ENCODE measurements around the gene RETSAT.
A peak's percentile ranks its signal among the peaks of the same experiment; 100 is the strongest.
"Not testable (repeated sequence)": the region's sequence is repeated elsewhere in the genome, so short reads cannot be mapped to it uniquely, and the experiment has no call there.

Gene RETSAT

DNA sequence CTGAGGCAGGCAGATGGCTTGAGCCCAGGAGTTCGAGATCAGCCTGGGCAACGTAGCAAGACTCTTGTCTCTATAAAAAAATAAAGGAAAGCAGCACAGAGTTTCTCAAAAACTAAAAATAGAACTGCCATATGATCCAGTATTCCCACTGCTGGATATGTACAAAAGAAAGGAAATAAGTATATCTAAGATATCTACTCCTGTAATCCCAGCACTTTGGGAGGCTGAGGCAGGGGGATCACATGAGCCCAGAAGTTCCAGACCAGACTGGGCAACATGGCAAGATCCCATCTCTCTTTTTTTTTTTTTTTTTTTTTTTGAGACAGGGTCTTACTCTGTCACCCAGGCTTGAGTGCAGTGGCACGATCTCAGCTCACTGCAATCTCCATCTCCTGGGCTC lies 24.6 kb downstream of the RETSAT start:
- DNase-seq, result not testable (repeated sequence)

DNA sequence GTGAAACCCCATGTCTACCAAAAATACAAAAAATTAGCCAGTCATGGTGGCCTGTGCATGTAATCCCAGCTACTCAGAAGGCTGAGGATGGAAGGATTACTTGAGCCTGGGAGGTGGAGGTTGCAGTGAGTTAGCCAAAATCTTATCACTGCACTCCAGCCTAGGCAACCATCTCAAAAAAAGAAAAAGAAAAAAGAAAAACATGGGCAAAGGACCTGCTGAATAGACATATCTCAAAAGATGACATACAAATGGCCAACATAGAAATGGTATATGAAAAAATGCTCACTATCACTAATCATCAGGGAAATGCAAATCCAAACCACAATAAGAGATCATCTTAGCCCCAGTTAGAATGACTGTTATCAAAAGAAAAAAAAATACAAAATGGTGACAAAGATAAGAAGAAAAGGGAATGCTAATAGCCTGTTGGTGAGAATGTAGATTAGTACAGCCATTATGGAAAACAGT lies 25.1 kb downstream of the RETSAT start:
- DNase-seq, result no peak

DNA sequence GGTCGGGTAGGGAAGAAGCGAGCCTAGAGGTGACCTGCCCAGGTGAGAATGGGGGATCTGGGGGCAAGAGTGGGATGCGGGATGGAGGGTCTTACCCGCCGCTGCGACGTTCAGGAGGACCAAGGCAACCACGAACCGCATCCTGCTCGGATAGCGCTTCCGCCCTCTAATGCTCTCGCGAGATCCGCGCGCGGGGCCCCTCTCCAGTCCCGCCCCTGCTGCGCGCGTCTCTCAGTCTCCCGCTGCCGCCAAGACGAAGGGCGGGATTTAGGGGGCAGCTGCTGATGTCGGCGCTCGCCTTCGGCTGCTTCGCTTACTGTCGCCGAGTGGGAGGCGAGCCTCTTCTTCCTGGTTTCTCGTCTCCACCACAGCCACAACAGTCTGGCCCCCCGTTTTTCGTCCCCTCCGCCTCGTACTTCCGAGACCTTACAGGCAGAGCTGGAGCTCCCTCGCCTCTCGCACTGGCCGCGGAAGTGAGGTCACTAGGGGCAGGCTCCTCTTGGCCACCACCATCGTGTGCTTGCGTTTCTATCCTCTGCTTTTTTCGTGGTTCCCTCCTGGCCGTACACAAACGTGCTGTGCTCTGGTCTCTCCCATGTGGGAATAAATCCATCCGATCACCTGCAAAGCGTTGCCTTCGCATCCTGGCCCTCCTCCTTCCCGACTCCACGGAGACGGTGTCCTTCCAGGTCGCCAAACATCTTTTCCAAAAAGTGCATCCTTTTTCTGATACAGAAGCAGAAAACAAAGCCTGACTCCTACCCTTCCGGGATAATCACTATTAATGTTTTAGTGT lies 26.3 kb downstream of the RETSAT start, which contains the start of gene TGOLN2:
TSS of gene TGOLN2 (minus strand) at position 168 of the 796 bp plus-strand sequence. CDS start at position 141, 27 bp downstream.
- DNase-seq, result peak; percentile 92

GRCh38 chr2:85327160-85327821 lies 27.0 kb downstream of the RETSAT start:
- peak; percentile 29 for DNase-seq

DNA sequence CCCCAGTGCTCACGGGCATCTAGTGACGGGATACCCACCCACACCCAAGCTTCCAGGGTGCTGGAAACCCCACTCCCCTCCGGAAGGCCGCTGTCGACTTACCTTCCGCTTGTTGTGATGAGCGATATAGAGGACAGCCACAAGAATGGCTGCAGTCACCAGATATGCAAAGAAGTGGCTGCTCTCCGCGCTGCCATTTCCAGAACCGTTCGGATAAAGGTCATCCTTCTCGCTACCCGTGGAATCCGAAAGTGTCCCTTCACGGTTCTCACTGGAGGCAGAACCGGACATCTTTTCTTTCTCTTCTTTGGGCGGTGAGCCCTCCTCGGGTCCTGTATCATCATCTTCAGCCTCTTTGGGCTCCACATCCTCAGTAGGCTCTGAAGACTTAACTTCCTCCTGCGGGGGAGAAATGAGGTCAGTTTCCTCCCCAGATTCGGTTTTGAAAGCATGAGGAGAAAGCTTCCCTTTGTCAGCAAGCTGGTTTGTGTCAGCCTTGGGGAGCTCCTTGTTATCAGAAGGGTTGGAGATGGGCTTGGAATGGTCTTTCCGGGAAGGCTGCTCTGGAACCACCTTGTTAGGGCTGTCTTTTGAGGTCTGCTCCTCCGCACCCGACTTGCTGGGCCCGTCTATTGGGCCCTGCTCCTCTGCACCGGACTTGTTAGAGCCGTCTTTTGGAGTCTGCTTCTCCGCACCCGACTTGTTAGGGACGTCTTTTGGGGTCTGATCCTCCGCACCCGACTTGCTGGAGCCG lies 27.7 kb downstream of the RETSAT start:
- peak; percentile 16 for DNase-seq

DNA sequence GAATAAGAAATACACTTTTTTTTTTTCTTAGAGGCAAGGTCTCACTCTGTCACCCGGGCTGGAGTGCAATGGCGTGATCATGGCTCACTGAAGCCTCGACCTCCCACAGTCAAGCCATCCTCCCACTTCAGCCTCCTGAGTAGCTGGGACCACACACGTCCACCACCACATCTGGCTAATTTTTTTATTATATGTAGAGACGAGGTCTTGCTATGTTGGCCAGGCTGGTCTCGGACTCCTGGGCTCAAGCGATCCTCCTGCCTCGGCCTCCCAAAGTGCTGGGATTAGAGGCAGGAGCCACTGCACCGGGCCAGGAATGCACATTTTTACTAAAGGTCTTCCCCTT lies 28.9 kb downstream of the RETSAT start:
- DNase-seq, result no peak

- peak; percentile 14 for DNase-seq
These were observed 29.5 kb downstream of the RETSAT start for GRCh38 chr2:85324639-85325465.

GRCh38 chr2:85323988-85324367 lies 30.4 kb downstream of the RETSAT start:
- DNase-seq, result not testable (repeated sequence)

GRCh38 chr2:85323351-85323987 lies 30.9 kb downstream of the RETSAT start:
- DNase-seq, result no peak

GRCh38 chr2:85319796-85320195 lies 34.5 kb downstream of the RETSAT start:
- DNase-seq, result no peak

DNA sequence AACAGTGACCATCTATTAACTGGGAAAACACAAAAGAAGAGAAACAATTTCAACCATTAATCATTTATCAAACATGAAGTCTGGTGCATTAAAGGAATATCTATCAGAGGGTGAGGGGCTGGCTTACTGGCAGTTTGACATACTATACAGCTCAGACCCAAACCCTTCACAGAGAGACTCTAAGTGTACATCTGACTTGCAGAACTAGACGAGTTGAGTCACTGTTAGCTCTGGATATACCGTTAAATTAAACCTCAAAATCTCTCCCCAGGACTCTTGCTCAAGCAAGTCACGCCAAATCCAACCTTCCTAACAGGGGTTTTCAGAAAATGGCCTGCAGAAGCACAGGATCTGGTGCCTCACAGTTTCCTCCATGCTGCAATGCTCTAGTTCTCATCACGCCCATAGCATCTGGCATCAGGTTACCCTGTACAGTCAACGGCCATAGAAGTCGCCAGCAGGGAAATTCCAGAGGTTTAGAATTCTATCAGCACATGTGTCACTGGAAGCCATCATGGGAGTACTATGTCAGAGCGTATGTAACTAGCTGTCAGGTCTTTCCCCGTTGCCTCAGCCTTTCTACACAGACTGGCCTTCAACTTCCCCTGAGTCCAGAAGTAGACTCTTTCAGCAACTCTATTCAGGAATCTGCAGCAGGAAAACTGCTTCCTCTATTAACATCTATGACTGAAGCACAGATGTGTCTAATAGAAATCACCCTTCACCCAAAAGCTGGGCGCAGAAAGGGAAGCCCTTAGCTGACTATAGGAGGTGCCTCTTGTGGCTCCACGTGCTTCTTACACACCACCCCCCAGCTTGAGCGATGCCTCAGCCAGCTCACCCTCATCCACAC lies 35.9 kb downstream of the RETSAT start:
- peak; percentile 85 for DNase-seq

GRCh38 chr2:85315921-85316320 lies 38.4 kb downstream of the RETSAT start:
- not testable (repeated sequence) for DNase-seq

DNA sequence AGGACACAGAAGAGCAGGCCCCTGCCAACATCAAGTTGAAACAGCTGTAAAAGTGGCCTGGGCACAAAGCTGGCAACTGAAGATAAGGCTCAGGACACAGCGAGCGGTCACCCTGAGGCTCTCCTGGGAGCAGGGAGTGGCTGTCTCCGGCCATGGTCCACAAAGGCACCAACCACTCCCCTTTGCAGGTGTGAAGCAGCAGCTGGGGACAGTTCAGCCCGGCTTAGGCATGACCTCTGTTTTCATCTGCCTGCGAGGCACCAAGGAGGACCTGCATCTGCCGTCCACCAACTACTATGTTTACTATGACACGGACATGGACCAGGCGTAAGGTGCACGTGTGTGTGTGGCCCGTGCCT lies 39.5 kb downstream of the RETSAT start:
- no peak for DNase-seq

- DNase-seq, result peak; percentile 19
These were observed 41.9 kb downstream of the RETSAT start for GRCh38 chr2:85312404-85312803.

DNA sequence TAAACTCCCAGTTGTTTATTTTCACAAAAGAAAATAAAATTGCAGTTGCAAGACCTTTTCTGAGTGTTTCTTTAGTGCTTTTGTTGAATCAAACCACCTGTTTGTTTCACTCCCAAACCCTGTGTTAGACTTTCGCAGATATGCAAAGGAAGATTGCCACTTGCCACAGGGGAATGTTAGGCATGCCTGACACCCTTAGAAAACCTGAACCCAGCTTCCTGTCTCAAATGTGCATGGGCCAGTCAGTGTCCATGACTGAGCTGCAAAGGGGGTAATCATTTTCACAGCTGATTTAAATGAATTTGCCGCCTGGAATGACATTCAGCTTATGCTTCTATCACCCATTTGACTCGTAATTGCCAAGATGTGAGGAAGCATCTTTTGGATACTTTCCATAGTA lies 44.0 kb downstream of the RETSAT start:
- DNase-seq, result no peak

GRCh38 chr2:85309699-85310321 lies 44.5 kb downstream of the RETSAT start:
- DNase-seq, result no peak

GRCh38 chr2:85308896-85309555 lies 45.3 kb downstream of the RETSAT start:
- peak; percentile 18 for DNase-seq

GRCh38 chr2:85308201-85308600 lies 46.1 kb downstream of the RETSAT start:
- DNase-seq, result no peak

DNA sequence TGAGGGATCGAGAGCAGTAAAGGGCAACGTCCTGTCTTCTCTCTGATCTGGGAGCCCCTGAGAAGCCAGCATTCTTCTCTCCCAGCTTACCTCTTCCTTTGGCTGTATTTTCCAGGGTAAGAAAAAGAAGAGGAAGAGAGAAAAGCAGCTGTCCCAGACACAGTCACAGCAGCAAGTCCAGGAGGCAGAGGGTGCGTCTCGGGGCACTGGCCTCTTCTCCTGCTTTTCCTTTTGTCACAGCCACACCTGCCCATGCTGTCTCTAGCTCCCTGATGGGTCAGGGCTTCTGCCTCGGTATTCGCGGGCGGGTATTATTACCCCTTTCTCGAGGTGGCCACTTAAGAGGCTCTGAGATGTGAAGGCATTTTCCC lies 46.8 kb downstream of the RETSAT start:
- DNase-seq, result no peak

Data from fibroblast of skin of right biceps (primary cell).